Lower leg skin (tissue), 3 donors: ENCODE data around the gene TENT4A.

Experiments used
- POLR2A ChIP-seq, 2 donors: fragments of 450-650 bp; IDR thresholded peaks; one replicate each; pipeline ENCODE4 v1.6.1; 2016 to 2017; ENCODE audit warnings: antibody characterized with exemption in 2 of 2, mild to moderate bottlenecking in 1 of 2, moderate library complexity in 1 of 2
- TF ChIP-seq, protein P1 (sequence below), 3 donors: fragments of 450-650 bp; IDR thresholded peaks; one replicate each; pipeline ENCODE4 v1.5.1; 2016; ENCODE audit warnings: antibody characterized with exemption in 3 of 3, mild to moderate bottlenecking in 3 of 3, moderate library complexity in 2 of 3

DNA sequence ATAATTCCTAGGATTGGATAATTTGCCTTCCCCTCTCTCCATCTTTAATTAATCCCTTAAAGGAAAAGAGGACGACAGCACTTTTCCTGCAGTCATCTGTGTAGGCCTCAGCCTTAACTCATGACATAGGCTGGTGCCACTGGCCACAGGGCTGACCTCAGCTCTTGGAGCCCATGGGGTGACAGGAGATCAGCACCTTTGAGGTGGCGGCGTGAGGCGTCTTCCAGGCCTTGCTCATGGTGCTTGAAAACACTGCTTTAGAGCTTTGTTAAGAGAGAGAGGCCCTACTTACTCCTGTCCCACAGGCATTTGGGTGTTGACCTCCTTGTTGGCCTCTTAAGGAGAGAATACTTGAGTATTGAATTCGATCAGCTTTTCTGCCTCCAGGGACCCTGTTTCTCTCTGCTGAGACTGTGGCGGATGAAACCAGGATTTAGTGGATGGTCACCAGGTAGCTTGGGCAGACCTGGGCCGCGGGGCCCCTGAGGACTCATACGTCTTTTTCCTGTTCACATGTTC, 23.4 kb downstream of the TENT4A start:
- TF ChIP-seq, protein P1, sequence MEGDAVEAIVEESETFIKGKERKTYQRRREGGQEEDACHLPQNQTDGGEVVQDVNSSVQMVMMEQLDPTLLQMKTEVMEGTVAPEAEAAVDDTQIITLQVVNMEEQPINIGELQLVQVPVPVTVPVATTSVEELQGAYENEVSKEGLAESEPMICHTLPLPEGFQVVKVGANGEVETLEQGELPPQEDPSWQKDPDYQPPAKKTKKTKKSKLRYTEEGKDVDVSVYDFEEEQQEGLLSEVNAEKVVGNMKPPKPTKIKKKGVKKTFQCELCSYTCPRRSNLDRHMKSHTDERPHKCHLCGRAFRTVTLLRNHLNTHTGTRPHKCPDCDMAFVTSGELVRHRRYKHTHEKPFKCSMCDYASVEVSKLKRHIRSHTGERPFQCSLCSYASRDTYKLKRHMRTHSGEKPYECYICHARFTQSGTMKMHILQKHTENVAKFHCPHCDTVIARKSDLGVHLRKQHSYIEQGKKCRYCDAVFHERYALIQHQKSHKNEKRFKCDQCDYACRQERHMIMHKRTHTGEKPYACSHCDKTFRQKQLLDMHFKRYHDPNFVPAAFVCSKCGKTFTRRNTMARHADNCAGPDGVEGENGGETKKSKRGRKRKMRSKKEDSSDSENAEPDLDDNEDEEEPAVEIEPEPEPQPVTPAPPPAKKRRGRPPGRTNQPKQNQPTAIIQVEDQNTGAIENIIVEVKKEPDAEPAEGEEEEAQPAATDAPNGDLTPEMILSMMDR (IDR thresholded peaks at IDR 0.05) = no peak
- TF ChIP-seq POLR2A (IDR thresholded peaks at IDR 0.05) = no peak
